ENCODE data around the gene NR3C2.

GRCh38 chr4:148344352-148344751 lies 97.9 kb downstream of the NR3C2 start:
- no peak for TF ChIP-seq EZH2 (IDR thresholded peaks at IDR 0.05)
- TF ChIP-seq, protein P1, sequence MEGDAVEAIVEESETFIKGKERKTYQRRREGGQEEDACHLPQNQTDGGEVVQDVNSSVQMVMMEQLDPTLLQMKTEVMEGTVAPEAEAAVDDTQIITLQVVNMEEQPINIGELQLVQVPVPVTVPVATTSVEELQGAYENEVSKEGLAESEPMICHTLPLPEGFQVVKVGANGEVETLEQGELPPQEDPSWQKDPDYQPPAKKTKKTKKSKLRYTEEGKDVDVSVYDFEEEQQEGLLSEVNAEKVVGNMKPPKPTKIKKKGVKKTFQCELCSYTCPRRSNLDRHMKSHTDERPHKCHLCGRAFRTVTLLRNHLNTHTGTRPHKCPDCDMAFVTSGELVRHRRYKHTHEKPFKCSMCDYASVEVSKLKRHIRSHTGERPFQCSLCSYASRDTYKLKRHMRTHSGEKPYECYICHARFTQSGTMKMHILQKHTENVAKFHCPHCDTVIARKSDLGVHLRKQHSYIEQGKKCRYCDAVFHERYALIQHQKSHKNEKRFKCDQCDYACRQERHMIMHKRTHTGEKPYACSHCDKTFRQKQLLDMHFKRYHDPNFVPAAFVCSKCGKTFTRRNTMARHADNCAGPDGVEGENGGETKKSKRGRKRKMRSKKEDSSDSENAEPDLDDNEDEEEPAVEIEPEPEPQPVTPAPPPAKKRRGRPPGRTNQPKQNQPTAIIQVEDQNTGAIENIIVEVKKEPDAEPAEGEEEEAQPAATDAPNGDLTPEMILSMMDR (IDR thresholded peaks at IDR 0.05 in 2 of 3, conservative IDR thresholded peaks at IDR 0.05 in 1 of 3; ENCODE audit: borderline replicate concordance in 1 of 3, insufficient read depth in 1 of 3, low read depth in 2 of 3, low read length in 2 of 3), result no peak
- TF ChIP-seq, protein P2, sequence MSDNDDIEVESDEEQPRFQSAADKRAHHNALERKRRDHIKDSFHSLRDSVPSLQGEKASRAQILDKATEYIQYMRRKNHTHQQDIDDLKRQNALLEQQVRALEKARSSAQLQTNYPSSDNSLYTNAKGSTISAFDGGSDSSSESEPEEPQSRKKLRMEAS (IDR thresholded peaks at IDR 0.05), result no peak
- TF ChIP-seq SIN3A (IDR thresholded peaks at IDR 0.05; ENCODE audit: low read depth), result no peak
- no peak for TF ChIP-seq SRF (IDR thresholded peaks at IDR 0.05; ENCODE audit: low read depth)
- TF ChIP-seq ZNF274 (IDR thresholded peaks at IDR 0.05; ENCODE audit: low read depth, low read length), result no peak
- TF ChIP-seq POLR2AphosphoS5 (IDR thresholded peaks at IDR 0.05; ENCODE audit: low read depth, low read length), result no peak
- no peak for TF ChIP-seq POLR2A (IDR thresholded peaks at IDR 0.05; ENCODE audit: borderline replicate concordance, extremely low read depth, insufficient read depth, insufficient read length)
- TF ChIP-seq CEBPB (IDR thresholded peaks at IDR 0.05; ENCODE audit: low read depth), result no peak
- no peak for TF ChIP-seq TCF7L2 (IDR thresholded peaks at IDR 0.05; ENCODE audit: borderline replicate concordance, extremely low read depth, insufficient read depth, insufficient read length)
